GM23248 (cell line): ENCODE results near the gene MAP4K3. TPM values are rescaled to one million over a fixed set of nuclear protein-coding genes. Genes with fewer than 3 reads are reported as not detected.

Experiments
- DNase-seq: peaks from one replicate; pipeline ENCODE4 v3.0.0-alpha.2; 2015
- H2AFZ ChIP-seq: fragments of 200-600 bp; sonication (generic); 2 replicates; pipeline ENCODE4 v1.6.1; 2016; ENCODE audit warnings: antibody characterized with exemption
- H3F3A ChIP-seq: fragments of 200-600 bp; sonication (generic); 2 replicates; pipeline ENCODE4 v1.6.1; 2016; ENCODE audit warnings: mild to moderate bottlenecking, antibody characterized with exemption, mixed run types; ENCODE audit not compliant: insufficient read depth
- H3K27ac ChIP-seq: fragments of 200-600 bp; sonication (generic); 2 replicates; pipeline ENCODE4 v1.5.1; 2016; ENCODE audit warnings: mild to moderate bottlenecking
- H3K27me3 ChIP-seq: fragments of 200-600 bp; sonication (generic); replicated peaks from 2 replicates; pipeline ENCODE4 v1.6.1; 2016; ENCODE audit warnings: mild to moderate bottlenecking; ENCODE audit not compliant: insufficient read depth
- H3K36me3 ChIP-seq: fragments of 200-600 bp; sonication (generic); 2 replicates; pipeline ENCODE4 v1.6.1; 2016; ENCODE audit warnings: low read depth, mild to moderate bottlenecking
- H3K4me1 ChIP-seq: fragments of 200-600 bp; sonication (generic); 2 replicates; pipeline ENCODE4 v1.6.1; 2016; ENCODE audit warnings: mild to moderate bottlenecking; ENCODE audit not compliant: insufficient read depth
- H3K4me2 ChIP-seq: fragments of 200-600 bp; sonication (generic); one replicate; pipeline ENCODE4 v1.6.1; 2016; ENCODE audit warnings: mild to moderate bottlenecking; ENCODE audit not compliant: unreplicated experiment
- H3K4me3 ChIP-seq: fragments of 200-600 bp; sonication (generic); 2 replicates; pipeline ENCODE4 v1.5.1; 2016; ENCODE audit warnings: mild to moderate bottlenecking
- H3K79me2 ChIP-seq: fragments of 200-600 bp; sonication (generic); 2 replicates; pipeline ENCODE4 v1.6.1; 2016; ENCODE audit warnings: mild to moderate bottlenecking; ENCODE audit not compliant: insufficient read depth
- H3K9ac ChIP-seq: fragments of 200-600 bp; sonication (generic); 2 replicates; pipeline ENCODE4 v1.6.1; 2016; ENCODE audit warnings: mild to moderate bottlenecking
- H3K9me2 ChIP-seq: fragments of 200-600 bp; sonication (generic); 2 replicates; pipeline ENCODE4 v1.6.1; 2016; ENCODE audit warnings: mixed run types, mild to moderate bottlenecking, moderate library complexity; ENCODE audit not compliant: insufficient read depth
- H3K9me3 ChIP-seq: fragments of 200-600 bp; sonication (generic); one replicate; pipeline ENCODE4 v1.6.1; 2017; ENCODE audit warnings: low read depth
- H4K20me1 ChIP-seq: fragments of 200-600 bp; sonication (generic); 2 replicates; pipeline ENCODE4 v1.6.0; 2016; ENCODE audit not compliant: insufficient read depth
- EZH2 ChIP-seq: fragments of 200-600 bp; sonication (generic); IDR thresholded peaks from 2 replicates; pipeline ENCODE4 v1.6.1; 2018; ENCODE audit warnings: antibody characterized with exemption, mild to moderate bottlenecking; ENCODE audit not compliant: insufficient read depth, poor library complexity, severe bottlenecking
- EZH2phosphoT487 ChIP-seq: fragments of 200-600 bp; sonication (generic); IDR thresholded peaks from 2 replicates; pipeline ENCODE4 v1.6.1; 2018; ENCODE audit warnings: antibody characterized with exemption, moderate library complexity, mild to moderate bottlenecking, low read depth; ENCODE audit not compliant: insufficient read depth
- WGBS, 2 experiments: methylation state at CpG; one replicate each; pipeline ENCODE4 v1.1.6; 2015 to 2017; ENCODE audit warnings: low lambda C conversion rate in 2 of 2, low coverage in 1 of 2; ENCODE audit errors: missing lambda C conversion rate in 2 of 2; 5-methylcytosine and 5-hydroxymethylcytosine counted together
- in situ Hi-C: fragments of 300-500 bp; cut with MboI; formaldehyde crosslinking; loops from 2 replicates; pipeline ENCODE4 v1.15.0; 2020
- polyA plus RNA-seq: library from polyadenylated mRNA; unstranded; fragments of >200 nt; fragmentation: Nextera tagmentation; extraction: Ambion mirVana; gene quantifications from 2 replicates; pipeline ENCODE4 v1.2.1, GENCODE V29; 2016
- total RNA-seq: library from RNA; depleted of rRNA; stranded (reverse); fragments of >200 nt; shearing (Covaris generic); gene quantifications from 2 replicates; pipeline ENCODE4 v1.2.3, GENCODE V29; 2014

MAP4K3 gene
- total and polyA plus RNA-seq, 2 experiments from 2014 or later = 9.9 to 32.0 TPM

GRCh38 chr2:39483534-39483933 is 46.4 kb upstream of the MAP4K3 start:
- Histone ChIP-seq H3K4me2 (no peak overlapping the region), H3K27me3 (no peaks in the 10 kb centered on the region), H2AFZ (no peak overlapping the region), H3K4me3 (no peak overlapping the region), H3K9ac (no peak overlapping the region), H3K9me3 (no peaks in the 10 kb centered on the region), H4K20me1 (no peaks in the 10 kb centered on the region), H3K9me2 (no peaks in the 10 kb centered on the region), H3K4me1 (peaks cover 22% of the 10 kb centered on the region), H3F3A (peaks cover 8% of the 10 kb centered on the region; the same call in 1 of the 2 replicates), H3K79me2 (no peaks in the 10 kb centered on the region), H3K36me3 (no peaks in the 10 kb centered on the region), H3K27ac (no peak overlapping the region)
- in situ Hi-C loops = no loop called here
- DNase-seq = no peak
- WGBS, 2 experiments = 68 to 77% methylated on average over 3 of the region's 3 CpGs
- TF ChIP-seq EZH2 (no peak), EZH2phosphoT487 (no peak)

GRCh38 chr2:39481611-39482010 is 44.5 kb upstream of the MAP4K3 start:
- H3K79me2 ChIP-seq = no peaks in the 10 kb centered on the region
- TF ChIP-seq EZH2 (no peak), EZH2phosphoT487 (no peak)
- H3K9me2 ChIP-seq = no peaks in the 10 kb centered on the region
- H3F3A ChIP-seq = no peaks in the 10 kb centered on the region
- no peaks in the 10 kb centered on the region for H3K27me3 ChIP-seq
- peaks cover 8% of the 10 kb centered on the region for H3K4me1 ChIP-seq
- no peaks in the 10 kb centered on the region for H4K20me1 ChIP-seq
- H3K4me3 ChIP-seq = no peak overlapping the region
- no peak overlapping the region for H3K27ac ChIP-seq
- DNase-seq = peak; percentile 74
- no peaks in the 10 kb centered on the region for H3K9me3 ChIP-seq
- H3K4me2 ChIP-seq = peak overlapping the region; percentile 15
- in situ Hi-C loops = no loop called here
- H3K36me3 ChIP-seq = no peaks in the 10 kb centered on the region
- WGBS, 2 experiments = 80 to 86% methylated on average over 2 of the region's 2 CpGs
- no peak overlapping the region for H2AFZ ChIP-seq
- no peak overlapping the region for H3K9ac ChIP-seq

GRCh38 chr2:39479696-39480095 is 42.6 kb upstream of the MAP4K3 start:
- no peaks in the 10 kb centered on the region for H3K79me2 ChIP-seq
- in situ Hi-C loops = no loop called here
- 97 to 98% methylated on average over 5 of the region's 5 CpGs for WGBS, 2 experiments
- no peaks in the 10 kb centered on the region for H3K9me3 ChIP-seq
- DNase-seq = no peak
- H3K9me2 ChIP-seq = no peaks in the 10 kb centered on the region
- H3K27me3 ChIP-seq = no peaks in the 10 kb centered on the region
- H3K9ac ChIP-seq = no peak overlapping the region
- H2AFZ ChIP-seq = no peak overlapping the region
- no peak overlapping the region for H3K4me3 ChIP-seq
- H3K27ac ChIP-seq = no peak overlapping the region
- TF ChIP-seq EZH2 = no peak
- TF ChIP-seq EZH2phosphoT487 = no peak
- H3K36me3 ChIP-seq = no peaks in the 10 kb centered on the region
- peaks cover 8% of the 10 kb centered on the region for H3K4me1 ChIP-seq
- H3K4me2 ChIP-seq = no peak overlapping the region
- no peaks in the 10 kb centered on the region for H4K20me1 ChIP-seq
- H3F3A ChIP-seq = no peaks in the 10 kb centered on the region

DNA sequence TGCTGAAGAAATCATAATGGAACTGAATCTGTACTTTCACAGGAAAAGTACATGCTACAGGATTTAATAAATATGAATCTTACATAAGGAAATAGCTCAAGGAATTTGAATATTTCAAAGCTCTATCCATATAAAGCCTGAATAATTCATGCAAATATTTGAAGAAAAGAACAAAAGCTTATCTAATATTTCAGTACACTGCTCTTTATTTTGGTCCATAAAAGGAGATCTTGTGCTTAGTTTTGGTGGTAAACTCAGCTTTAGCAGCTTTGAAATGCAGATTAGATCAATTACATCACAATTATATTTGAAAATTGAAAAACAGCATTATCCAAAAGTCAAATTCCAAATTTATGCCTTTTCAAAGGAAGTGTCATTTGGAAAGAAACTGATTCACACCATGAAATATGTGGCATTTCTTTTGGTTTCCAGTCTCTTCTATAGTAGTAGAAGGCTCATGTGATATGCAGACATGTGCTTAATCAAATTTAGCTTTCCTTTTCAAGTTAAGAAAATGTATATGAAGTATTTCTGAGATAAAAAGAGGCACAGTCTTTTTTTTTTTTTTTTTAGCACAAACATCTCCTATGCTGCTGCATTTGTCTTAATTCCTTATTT is 42.1 kb upstream of the MAP4K3 start:
- no peaks in the 10 kb centered on the region for H4K20me1 ChIP-seq
- H3K4me3 ChIP-seq = no peak overlapping the region
- H3K4me2 ChIP-seq = no peak overlapping the region
- no peaks in the 10 kb centered on the region for H3K9me2 ChIP-seq
- H3F3A ChIP-seq = no peaks in the 10 kb centered on the region
- no peak for DNase-seq
- no peaks in the 10 kb centered on the region for H3K9me3 ChIP-seq
- no peak overlapping the region for H3K9ac ChIP-seq
- H3K27me3 ChIP-seq = no peaks in the 10 kb centered on the region
- no peak overlapping the region for H2AFZ ChIP-seq
- no peaks in the 10 kb centered on the region for H3K79me2 ChIP-seq
- TF ChIP-seq EZH2 = no peak
- TF ChIP-seq EZH2phosphoT487 = no peak
- in situ Hi-C loops = no loop called here
- peaks cover 8% of the 10 kb centered on the region for H3K4me1 ChIP-seq
- H3K36me3 ChIP-seq = no peaks in the 10 kb centered on the region
- no peak overlapping the region for H3K27ac ChIP-seq

- no peak for DNase-seq
- 89 to 91% methylated on average over 4 of the region's 4 CpGs for whole genome bisulfite sequencing, 2 experiments
- Histone ChIP-seq H3K9me3 (no peaks in the 10 kb centered on the region), H3F3A (peaks cover 3% of the 10 kb centered on the region; the same call in 1 of the 2 replicates), H3K79me2 (no peaks in the 10 kb centered on the region), H3K4me2 (no peak overlapping the region), H3K36me3 (no peaks in the 10 kb centered on the region), H4K20me1 (no peaks in the 10 kb centered on the region), H3K9ac (no peak overlapping the region), H3K27me3 (no peaks in the 10 kb centered on the region), H3K27ac (no peak overlapping the region), H3K4me1 (peaks cover 3% of the 10 kb centered on the region), H3K4me3 (no peak overlapping the region), H2AFZ (no peak overlapping the region), H3K9me2 (no peaks in the 10 kb centered on the region)
- in situ Hi-C loops = no loop called here
- TF ChIP-seq EZH2phosphoT487 = no peak
- TF ChIP-seq EZH2 = no peak
Observed at GRCh38 chr2:39476524-39476923, 39.4 kb upstream of the MAP4K3 start.
